ENCODE data around the gene ASTN2. TPM values are rescaled to one million over a fixed set of nuclear protein-coding genes. Genes with fewer than 3 reads are reported as not detected.

Gene ASTN2
- total and polyA plus RNA-seq, 9 of the 15 experiments (the other 6 are each of a cell fraction or from before 2014, with no cell fraction given) = 0.56 to 3.5 (median 1.9) TPM

DNA sequence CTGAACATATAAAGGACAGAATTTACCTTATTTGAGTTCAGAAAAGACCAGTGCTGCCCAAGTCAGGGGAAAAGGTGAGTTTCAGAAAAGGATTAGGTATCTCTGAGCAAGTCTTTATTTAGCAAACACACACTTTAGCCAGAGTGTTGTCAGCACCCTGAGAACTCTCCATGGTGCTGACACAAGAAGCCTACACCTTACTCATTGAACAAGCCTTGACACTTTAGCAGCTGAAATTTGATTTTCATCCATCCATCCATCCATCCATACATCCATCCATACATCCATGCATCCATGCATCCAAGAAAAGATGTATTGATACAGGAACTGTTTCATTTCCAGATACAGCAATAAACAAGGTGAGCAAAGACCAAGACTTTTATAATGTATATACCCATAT, 416.6 kb downstream of the ASTN2 start:
- Histone ChIP-seq H3K9me3 (replicated peaks; ENCODE audit: control insufficient read depth, insufficient read depth, low read depth, low read length) (no peaks in the 10 kb centered on the region), H3K27me3 (ENCODE audit: control insufficient read depth in 2 of 2, insufficient read depth in 2 of 2, low read length in 2 of 2) (no peaks in the 10 kb centered on the region), H3K4me1 (replicated peaks in 1 of 2; ENCODE audit: control insufficient read depth in 2 of 2, insufficient read depth in 2 of 2, low read length in 2 of 2) (no peaks in the 10 kb centered on the region), H3K27ac (ENCODE audit: extremely low read depth, low read depth, low read length) (no peak overlapping the region), H2AFZ (ENCODE audit: low read depth, low read length) (no peak overlapping the region), H4K20me1 (replicated peaks; ENCODE audit: control insufficient read depth, insufficient read depth, low read length) (no peaks in the 10 kb centered on the region), H3K4me3 (no peak overlapping the region), H3K9me1 (ENCODE audit: control insufficient read depth, insufficient read depth, low read length) (no peaks in the 10 kb centered on the region), H3K36me3 (ENCODE audit: control insufficient read depth, insufficient read depth, low read length) (no peaks in the 10 kb centered on the region), H3K79me2 (ENCODE audit: control insufficient read depth, insufficient read depth, low read length) (no peaks in the 10 kb centered on the region), H3K9ac (ENCODE audit: insufficient read depth in 1 of 2, low read depth in 2 of 2, low read length in 2 of 2) (no peak overlapping the region), H3K4me2 (ENCODE audit: insufficient read depth, low read length) (no peak overlapping the region)
- TF ChIP-seq, protein P1, sequence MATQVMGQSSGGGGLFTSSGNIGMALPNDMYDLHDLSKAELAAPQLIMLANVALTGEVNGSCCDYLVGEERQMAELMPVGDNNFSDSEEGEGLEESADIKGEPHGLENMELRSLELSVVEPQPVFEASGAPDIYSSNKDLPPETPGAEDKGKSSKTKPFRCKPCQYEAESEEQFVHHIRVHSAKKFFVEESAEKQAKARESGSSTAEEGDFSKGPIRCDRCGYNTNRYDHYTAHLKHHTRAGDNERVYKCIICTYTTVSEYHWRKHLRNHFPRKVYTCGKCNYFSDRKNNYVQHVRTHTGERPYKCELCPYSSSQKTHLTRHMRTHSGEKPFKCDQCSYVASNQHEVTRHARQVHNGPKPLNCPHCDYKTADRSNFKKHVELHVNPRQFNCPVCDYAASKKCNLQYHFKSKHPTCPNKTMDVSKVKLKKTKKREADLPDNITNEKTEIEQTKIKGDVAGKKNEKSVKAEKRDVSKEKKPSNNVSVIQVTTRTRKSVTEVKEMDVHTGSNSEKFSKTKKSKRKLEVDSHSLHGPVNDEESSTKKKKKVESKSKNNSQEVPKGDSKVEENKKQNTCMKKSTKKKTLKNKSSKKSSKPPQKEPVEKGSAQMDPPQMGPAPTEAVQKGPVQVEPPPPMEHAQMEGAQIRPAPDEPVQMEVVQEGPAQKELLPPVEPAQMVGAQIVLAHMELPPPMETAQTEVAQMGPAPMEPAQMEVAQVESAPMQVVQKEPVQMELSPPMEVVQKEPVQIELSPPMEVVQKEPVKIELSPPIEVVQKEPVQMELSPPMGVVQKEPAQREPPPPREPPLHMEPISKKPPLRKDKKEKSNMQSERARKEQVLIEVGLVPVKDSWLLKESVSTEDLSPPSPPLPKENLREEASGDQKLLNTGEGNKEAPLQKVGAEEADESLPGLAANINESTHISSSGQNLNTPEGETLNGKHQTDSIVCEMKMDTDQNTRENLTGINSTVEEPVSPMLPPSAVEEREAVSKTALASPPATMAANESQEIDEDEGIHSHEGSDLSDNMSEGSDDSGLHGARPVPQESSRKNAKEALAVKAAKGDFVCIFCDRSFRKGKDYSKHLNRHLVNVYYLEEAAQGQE (IDR thresholded peaks at IDR 0.05; ENCODE audit: borderline replicate concordance) = peak; percentile 68
- TF ChIP-seq, protein P1 (CRISPR knock-in tag; IDR thresholded peaks at IDR 0.05; ENCODE audit: low read depth) = peak; percentile 74; the same call in 1 of the 2 replicates
- TF ChIP-seq KDM5B (IDR thresholded peaks at IDR 0.05; ENCODE audit: insufficient replicate concordance, low read depth, low read length) = no peak
- no TSS peak for BruUV-seq (replicated peaks)
- ChIA-PET CTCF (ENCODE audit: low intra/inter-chr PET ratio) (no interaction called here), POLR2A (no interaction called here)
- FAIRE-seq = no peak
- peak in 1 of 4 experiments; percentile 1 for DNase-seq (ENCODE audit: extremely low read depth in 1 of 4, low spot score in 3 of 4)
- ATAC-seq = no peak
- intact Hi-C loops (cut with micrococcal nuclease) = no loop called here
- in situ Hi-C loops (cut with MboI) = no loop called here

Measured in K562 (cell line).